SKM-1 treated with dmso at 0.1 percent for 144 hours (cell line): ENCODE measurements around the gene ISY1.
"Not testable (repeated sequence)": the region's sequence is repeated elsewhere in the genome, so short reads cannot be mapped to it uniquely, and the experiment has no call there.

ENCODE experiments used
- DNase-seq: peaks from one replicate; lab custom pipeline; 2025; ENCODE audit not compliant: unreplicated experiment; lab: John Stamatoyannopoulos, UW

Gene ISY1

DNA sequence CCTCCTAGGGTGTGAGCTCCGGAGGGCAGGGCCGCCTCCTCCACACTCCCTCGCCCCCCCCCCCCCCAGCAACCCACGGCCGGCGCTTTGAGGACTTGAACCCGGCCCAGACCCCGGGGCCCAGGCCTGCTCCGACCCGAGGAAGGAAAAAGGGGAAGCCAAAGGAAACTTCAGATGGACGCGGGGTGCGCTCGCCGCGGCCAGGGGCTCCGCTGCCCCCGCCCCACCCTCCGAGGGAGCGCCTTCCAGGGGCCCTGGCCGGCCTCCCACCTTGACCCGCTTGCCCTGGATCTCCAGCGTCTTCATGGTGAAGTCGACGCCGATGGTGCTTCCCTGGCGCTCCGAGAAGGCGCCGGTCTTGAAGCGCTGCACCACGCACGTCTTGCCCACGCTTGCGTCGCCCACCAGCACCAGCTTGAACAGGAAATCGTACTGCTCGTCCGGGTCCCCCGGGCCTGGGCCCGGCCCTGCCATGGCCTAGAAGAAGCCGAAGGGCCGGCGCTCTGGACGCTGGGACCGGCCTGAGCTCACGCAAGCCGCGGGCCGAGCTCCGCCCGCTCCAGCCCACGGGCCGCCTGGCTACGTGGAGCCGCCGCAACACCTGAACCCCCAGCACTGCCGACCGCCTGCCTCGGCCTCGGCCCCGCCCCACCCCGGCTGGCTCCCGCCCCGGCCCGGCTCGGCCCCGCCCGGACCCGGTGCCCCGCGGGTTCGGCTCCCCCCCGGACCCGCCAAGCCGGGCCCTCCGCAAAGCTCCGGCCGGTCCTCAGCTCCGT, 39.7 kb downstream of the ISY1 start:
- no peak for DNase-seq

DNA sequence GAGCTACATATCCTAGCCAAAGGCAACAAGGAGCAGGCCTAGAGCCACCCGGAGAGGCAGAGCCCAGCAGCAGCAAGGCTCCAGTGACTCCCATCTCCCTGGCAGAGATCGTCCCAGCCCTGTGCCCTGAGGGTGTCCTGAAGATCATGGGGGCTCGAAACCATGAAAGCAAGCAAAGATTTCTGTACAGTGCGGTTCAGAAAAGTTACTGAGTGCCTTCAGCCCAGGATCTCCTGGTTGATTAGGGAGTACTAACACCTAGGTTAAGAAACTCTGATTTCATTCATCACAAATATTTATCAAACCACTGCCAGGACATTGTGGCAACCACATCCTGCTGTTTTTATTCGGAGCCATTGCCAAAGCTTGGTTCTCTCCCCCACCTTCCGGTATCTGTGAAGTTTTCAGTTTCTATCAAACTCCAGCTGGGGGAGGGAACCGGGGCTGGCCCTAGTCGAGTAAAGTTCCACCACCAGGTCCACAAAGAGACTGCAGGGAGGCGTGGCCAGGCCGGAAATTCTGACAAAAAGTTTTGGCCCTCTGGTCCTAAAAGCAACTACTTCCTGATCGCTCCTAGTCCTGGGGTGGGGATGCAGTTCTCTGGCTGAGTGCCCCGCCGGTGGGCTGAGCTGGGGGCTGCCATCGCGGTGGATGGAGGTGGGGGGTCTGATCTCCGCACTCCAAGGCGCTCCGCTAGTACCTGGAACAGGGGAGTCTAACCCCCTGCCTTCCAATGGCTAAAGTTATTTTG, 40.4 kb downstream of the ISY1 start:
- DNase-seq, result peak; percentile 92

DNA sequence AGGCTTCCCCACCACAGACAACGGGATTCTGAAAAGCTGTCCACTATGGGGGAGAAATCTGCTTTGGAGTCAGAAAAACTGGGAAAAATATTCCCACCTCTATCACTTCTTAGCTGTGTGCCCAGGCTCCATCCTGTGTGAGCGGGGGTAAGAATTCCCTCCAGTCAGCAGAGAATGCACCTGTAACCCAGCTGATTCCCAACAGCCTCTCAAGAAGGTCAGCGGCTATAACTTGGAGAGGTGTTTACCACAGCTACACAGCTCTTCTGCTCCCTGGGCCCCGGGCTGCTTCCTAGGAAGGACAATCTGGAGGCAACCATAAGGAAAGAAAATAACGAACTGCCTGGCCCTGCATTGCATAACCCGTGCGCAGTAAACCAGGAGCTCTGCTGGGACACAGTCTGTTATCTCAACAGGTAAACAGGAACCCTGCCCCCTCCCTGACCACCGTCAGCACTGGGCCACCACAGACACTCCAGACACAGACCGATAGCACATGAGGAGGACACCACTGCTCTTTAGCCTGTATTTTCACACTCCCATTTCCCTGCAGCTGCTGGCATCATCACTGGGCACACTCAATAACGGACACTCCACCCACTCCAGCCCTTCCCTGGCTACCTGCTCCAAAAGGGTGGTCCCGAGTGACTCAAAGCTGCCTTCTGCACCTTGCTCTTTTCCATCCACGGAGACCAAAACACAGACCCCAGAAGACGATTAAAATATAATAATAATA, 41.3 kb downstream of the ISY1 start:
- DNase-seq, result no peak

DNA sequence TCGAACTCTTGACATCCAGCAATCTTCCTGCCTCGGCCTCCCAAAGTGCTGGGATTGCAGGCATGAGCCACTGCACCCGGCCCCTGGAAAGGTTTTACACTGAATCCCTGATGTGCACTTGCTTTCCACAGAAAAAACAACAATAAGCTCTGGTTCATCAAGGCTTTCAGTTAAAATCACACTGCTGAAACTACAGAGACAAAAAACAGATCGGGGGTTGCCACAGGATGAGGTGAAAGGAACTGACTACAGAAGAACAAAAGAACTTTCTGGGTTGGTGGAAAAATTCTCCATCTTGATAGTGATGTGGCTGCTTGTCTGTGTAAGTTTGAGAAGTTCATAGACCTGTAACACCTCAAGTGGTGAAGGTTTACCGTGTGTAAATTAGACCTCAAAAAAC, 42.1 kb downstream of the ISY1 start:
- no peak for DNase-seq

DNA sequence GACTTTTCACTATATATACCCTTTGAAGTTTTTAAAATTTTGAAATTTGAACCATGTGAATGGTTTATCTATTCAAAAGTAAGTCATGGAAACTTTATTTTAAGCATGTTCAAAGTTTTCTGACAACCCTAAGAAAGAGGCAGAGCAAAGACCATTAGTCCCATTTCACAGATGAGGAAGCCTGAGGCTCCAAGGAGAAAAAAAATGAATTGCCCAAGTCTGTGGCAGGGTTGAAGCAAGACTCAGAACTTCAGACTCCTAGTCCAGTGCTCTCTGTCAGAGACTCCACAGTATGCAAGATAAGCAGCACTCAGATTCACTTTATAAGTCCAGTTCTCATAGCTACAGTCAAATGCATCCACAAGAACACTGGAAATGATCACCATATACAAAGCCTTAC, 43.7 kb downstream of the ISY1 start:
- no peak for DNase-seq

DNA sequence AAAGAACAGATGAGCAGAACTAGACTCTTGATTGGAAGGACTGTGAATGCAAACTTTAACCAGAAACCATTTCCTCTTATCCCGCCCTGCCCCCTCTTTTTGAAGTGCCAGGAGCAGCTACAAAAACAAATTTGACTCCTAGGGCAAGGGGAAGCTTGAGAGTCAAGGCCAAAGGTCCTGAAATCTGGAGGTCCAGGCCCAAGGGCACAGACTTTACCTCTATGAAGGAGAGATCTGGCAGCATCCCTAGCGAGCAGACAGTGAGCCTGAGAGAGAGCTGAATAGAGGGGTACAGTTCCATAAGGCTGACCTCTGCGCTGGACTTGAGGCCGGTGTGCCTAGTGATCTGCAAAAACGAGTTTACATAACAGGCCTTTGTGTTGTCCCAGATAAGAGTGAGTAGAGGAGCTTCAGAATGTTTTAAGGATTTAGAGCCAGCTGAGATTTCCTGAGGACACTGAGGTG, 44.3 kb downstream of the ISY1 start:
- peak; percentile 37 for DNase-seq

DNA sequence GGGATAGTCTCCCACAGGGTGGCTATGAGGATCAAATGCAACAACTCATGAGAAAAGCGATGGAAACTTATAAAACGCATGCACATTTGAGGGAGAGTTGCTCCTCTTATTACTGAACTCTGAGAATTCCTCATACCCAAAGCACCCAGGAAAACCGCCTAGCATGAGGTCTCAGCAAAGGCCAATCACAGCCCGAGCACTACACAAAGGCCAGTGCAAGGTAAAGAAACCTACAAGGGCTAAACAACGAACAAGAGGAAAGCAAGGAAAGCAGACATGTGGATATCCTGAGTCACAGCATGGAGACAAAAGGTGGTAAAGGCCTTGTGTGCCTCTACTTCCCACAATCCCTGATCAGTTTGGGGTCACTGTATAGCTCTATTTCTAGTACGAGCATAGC, 46.4 kb downstream of the ISY1 start:
- no peak for DNase-seq

DNA sequence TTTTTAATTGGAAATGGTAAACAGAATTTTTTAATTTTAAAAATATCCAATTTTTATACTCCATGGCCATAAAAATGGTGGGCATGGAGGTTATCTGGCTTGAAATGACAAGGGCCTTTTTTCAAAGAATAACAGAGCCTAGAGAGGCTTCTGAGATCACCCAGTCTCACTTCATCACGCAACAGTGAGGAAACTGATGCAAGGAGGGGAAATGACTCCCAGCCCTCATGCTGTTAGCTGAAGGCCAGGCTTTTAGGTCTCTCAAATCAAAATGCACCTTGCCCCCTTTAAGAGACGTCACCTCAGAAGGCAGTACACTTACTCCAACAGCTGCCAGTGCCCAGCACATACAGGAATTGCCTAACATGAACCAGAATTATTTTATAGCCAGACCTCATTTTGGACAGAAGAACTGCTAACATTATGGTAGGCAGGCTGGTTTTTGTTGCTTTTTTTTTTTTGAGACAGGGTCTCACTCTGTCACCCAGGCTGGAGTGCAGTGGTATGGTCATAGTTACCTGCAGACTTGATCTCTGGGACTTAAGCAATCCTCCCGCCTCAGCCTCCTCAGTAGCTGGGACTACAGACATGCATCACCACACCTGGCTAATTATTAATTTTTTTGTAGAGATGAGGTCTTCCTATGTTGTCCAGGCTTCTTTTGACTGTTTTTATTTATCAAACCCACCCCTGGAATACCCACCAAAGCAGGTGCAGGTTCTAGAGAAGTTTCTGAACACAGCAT, 48.4 kb downstream of the ISY1 start:
- peak; percentile 72 for DNase-seq

DNA sequence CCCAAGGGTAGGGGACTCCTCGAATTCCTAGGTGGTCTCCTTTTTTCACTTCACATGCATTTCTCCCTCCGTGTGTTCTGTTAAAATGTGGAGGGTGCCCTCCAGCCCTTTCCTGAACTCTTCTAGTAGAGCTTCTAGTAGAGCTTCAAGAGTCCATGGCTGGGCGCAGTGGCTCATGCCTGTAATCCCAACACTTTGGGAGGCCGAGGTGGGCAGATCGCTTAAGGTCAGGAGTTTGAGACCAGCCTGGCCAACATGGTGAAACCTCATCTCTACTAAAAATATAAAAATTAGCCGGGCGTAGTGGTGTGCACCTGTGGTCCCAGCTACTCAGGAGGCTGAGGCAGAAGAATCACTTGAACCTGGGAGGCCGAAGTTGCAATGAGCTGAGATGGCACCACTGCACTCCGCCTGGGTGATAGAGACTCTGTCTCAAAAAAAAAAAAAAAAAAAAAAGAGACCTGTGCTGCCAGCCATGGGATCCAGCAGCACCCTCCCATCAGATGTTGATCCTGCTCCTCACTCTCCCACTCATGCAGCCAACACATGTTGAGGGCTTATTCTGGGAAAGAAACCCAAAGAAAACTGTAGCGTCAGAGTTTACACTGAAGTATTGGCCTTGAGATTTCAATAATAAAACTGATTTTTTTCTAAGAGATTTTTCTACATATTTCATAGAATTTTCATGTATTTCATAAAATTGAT, 49.6 kb downstream of the ISY1 start:
- not testable (repeated sequence) for DNase-seq

DNA sequence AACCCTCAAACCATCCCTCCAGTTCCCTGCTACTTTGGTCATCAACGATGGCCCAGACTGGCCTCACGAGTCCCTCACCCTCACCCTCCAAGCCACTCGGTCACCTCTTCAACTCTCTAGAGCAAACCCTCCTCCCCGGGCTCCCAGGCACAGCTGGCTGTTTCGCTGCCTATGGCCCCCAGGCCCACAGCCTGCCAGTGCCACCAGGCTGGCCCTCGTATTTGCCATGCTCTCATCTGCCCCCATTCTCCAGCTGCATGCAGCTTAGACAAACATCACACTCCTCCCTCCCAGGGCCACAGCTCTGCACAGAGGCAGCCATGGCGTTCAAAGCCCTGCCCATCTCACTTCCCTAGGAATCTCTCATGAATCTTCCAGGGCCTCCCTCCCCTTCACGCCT, 53.1 kb downstream of the ISY1 start:
- DNase-seq, result no peak

DNA sequence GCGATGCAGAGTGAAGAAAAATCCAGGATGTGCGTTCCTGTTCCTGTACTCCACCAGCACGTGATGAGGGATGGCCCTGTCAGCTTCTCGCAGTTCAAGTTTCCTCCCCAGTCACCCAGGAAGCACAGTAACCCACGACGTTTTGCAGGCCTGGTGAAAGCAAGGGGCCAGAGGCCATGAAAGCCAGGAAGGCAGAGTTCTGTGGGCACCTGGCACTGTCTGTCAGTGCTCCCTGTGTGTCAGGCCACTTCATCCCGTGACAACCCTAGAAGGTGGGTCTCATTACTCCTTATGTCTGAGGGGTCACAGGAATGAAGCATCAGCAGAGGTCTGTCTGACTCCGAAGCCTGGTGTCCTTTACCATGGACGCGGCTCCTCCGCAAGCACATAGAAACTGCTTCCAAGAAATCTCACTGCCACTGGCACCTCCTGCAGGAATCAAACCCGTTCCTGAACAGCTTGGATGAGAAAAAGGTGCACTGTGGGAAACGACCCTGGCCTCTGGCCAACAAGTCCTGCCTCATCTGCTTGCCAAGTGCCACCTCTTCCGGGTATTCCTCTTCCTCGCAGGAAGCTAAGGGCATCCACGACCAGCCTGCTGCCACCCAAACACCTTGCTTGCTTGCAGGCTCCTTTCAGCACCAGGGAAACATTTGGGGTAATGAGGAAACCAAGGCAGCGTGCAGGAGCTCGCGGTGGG, 53.8 kb downstream of the ISY1 start:
- no peak for DNase-seq

DNA sequence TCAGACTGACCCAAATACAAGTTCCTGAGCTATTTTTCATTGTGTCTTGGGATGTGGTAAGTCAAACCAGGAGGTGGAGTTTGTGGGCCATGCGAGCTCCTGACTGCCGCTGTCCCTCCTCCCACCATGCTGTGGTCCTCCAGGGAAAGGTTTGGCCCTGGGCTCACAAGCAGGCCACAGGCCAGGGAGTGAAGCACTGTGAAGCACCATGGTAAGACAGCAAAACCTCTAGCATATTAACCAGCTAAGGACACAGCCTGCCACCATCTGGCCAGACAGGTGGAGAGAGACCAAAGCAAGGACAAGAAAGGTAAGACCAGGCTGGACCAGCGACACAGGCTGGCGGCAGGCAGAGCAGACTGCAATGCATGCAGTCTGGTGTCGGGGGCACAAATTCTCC, 54.5 kb downstream of the ISY1 start:
- DNase-seq, result no peak

DNA sequence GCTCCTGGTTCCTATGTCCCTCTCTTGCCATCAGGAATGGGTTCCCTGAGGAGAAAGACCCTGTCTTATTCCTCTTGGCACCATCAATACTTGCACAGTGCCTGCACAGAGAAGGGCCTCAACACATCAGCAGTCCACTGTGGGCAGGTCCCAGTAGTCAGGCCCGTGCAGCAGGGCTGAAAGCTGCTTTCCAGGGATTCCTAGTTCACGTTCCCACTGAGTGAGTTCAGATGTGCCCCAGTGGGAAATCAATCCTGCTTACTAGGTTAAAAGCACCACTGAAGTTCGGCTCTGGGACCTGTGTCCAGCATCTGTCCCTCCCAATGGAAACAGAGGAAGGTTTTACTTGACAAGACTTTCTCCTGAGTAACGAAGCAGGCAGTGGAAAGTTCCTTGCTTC, 55.0 kb downstream of the ISY1 start:
- no peak for DNase-seq

DNA sequence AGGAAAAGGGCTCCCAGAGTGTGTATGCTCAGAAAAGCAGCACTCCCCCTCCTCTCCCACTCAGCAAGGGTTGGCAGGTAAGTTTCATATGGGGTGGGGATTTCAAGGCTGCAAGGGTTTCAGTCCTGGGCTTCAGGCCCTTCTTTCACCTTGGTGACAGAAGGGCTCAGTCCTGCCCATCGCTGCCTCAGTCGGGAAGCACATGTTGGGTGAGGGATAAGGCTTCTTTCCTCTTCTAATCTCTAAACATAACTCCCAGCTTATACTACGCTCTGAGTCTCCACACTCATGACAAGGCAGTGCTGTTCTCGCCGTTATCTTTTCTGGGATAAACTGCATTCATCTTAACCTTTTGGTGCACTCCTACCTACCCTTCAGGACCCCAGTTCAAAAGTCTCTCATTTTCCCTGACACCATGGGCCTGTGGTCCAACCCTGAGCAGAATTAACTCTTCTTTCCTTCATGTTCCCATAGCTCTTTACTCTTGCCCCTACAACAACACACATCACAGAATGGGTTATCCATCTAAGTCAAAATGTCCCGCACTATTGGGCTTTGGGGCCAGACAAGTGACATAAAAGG, 56.3 kb downstream of the ISY1 start:
- no peak for DNase-seq

DNA sequence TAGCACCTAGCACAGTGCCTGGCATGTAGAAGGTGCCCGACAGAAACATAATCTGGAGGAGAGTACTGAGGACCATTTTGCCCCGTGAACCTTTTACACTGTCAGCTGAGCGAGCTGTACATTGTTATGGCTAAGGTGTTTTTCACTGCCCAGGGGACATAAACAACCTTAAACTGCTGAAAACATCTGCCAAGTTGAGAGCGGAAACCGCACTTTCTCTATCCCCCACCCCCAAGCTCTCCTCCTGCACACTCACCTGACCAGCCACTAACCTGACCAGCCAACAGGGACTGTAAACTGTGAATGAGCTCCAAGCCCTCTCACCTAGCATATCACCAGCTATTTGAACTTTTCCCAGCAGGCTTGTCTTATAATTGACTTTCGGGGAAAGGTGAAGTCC, 56.8 kb downstream of the ISY1 start:
- DNase-seq, result no peak

DNA sequence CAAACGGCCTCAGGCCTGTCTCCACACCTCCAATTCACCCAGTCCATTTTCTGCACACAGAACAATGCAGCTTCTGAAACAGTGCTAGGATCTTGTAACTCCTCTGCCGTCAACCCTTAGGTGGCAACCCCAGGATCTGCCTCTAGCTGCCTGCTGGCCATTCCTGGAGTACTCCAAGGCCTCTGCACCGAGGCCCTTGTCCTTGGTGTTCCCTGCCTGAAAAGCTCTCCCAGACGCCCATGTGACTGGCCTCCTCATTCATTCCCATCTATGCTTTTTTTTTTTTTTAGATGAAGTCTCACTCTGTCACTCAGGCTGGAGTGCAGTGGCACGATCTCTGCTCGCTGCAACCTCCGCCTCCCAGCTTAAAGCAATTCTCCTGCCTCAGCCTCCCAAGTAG, 57.6 kb downstream of the ISY1 start:
- no peak for DNase-seq

DNA sequence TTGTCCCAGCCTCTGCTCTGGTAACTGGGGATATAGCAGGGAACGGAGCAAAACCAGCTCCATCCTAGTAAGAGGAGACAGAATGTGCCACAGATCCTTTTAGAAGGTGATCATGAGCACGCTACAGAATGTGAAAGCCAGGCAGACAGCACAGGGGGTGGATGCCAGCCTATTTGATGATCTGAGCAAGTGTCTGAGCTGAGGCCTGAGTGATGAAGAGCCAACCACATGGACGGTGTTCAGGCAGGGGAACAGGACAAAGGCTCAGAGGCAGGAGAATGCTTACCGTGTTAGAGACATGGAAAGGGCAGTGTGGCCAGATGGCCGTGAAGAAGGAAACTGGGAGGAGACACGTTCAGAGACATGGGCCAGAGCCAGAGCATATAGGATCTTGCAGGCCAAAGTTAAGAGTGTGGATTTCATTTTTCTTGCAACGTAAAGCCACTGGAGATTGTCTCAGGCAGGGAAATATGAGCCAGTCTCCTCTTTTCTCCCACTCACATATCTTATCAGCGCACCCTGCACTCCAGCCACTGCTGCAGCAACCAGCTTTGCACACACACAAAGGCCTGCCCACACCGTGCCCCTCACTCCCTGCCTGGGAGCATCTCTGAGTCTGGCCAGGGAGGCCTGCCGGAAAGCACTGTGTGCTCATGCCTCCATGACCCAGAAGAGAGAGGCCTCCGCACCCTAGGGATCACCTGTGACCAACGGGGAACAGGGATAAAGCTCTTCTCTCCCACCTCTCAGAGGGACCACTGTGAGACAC, 59.3 kb downstream of the ISY1 start:
- DNase-seq, result no peak

DNA sequence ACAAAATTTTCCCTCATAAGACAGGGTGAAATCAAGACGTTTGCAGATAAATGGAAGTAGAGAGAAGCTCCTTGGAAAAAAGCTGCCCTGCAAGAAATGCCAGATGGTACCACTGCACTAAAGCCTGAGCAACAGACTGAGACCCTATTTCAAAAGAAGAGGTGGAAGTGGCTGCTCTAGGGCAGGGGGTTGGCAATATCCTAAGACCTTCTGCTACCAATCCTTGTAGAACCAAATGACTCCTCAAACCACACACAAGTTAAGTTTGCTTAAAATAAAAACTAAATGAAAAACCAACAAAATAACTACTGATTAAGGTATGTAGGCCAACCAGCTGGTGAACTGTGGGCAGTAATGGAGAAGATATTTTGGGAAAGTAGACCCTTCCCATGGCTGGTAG, 60.6 kb downstream of the ISY1 start:
- no peak for DNase-seq

DNA sequence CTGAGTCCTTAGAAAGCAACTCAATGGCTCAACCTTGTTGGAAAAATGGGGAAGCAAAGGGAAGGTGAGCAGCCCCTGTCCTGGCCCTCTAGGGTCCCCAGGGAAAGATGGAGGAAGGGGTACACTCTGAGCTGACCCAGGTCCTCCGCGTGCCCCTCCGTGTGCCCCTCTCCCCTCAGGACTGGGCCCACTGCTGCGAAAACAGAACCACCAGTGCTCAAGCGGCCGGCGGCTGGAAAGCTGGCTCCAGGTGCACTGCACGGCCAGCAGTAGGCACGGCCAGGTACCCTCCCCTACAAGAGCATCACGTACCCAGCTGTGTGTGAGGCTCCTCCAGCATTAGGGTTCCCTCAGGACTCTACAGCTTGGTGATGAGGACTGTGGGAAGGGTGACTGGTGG, 65.6 kb downstream of the ISY1 start:
- DNase-seq, result no peak
